H1 (cell line): ENCODE results near the gene COMMD2. TPM values are rescaled to one million over a fixed set of nuclear protein-coding genes. Genes with fewer than 3 reads are reported as not detected.

ENCODE experiments used
- EZH2 ChIP-seq: fragments of 200-600 bp; sonication (generic); IDR thresholded peaks from 2 replicates; pipeline ENCODE4 v1.7.1; 2012; ENCODE audit warnings: low read depth, mild to moderate bottlenecking, moderate library complexity, low read length, inconsistent platforms; ENCODE audit not compliant: severe bottlenecking
- polyA plus RNA-seq, 7 experiments: library from polyadenylated mRNA; depleted of rRNA in 3 of 7; stranded (reverse) in 5 of 7; unstranded in 2 of 7; fragments of >200 nt in 5 of 7; fragments of 200-250 nt in 2 of 7; gene quantifications; 1 replicate in 5 of 7; 2 replicates in 1 of 7; 4 replicates in 1 of 7; pipeline versions ENCODE4 v1.2.1 to v1.2.3, GENCODE V29; 2011 to 2013; ENCODE audit warnings: missing spikeins in 2 of 7, mixed read lengths in 2 of 7
- total RNA-seq: library from RNA; stranded (reverse); fragmentation: NEBNext Ultra II Directional; extraction: Animal tissue kit (Norgen Biotek cat#: 25700); gene quantifications from 2 replicates; pipeline ENCODE4 v1.2.1, GENCODE V29; 2021

COMMD2 gene
- total and polyA plus RNA-seq, 2 of the 8 experiments (the other 6 are each of a cell fraction or from before 2014, with no cell fraction given), result 20.2 to 57.2 TPM

- no peak for TF ChIP-seq EZH2
These were observed 43.7 kb upstream of the COMMD2 start (continued) for GRCh38 chr3:149796026-149796425.
